ENCODE data around the gene DNAJB13. TPM values are rescaled to one million over a fixed set of nuclear protein-coding genes. Genes with fewer than 3 reads are reported as not detected.
A peak's percentile ranks its signal among the peaks of the same experiment; 100 is the strongest.

DNAJB13 gene
- total RNA-seq, 1 donor from 2014 or later: under 0.01 TPM

- no peak for FAIRE-seq
These were observed 5.9 kb upstream of the DNAJB13 start for GRCh38 chr11:73944901-73945300.

GRCh38 chr11:73945396-73945795 lies 5.4 kb upstream of the DNAJB13 start:
- H3K27me3 ChIP-seq (ENCODE audit: control insufficient read depth, insufficient read depth, low read length): no peaks in the 10 kb centered on the region
- H3K36me3 ChIP-seq (ENCODE audit: control insufficient read depth, insufficient read depth, low read length): no peaks in the 10 kb centered on the region
- DNase-seq (ENCODE audit: low read depth) (no peak), FAIRE-seq (no peak)
- no peak for TF ChIP-seq CTCF (IDR thresholded peaks at IDR 0.05; ENCODE audit: insufficient read depth, low read length, severe bottlenecking)
- H3K4me3 ChIP-seq (ENCODE audit: low read depth, low read length): no peak overlapping the region

More at GRCh38 chr11:73944901-73945300, 5.9 kb upstream of the DNAJB13 start:
- DNase-seq (ENCODE audit: low read depth): no peak
- no peak overlapping the region for H3K4me3 ChIP-seq (ENCODE audit: low read depth, low read length)
- TF ChIP-seq CTCF (IDR thresholded peaks at IDR 0.05; ENCODE audit: insufficient read depth, low read length, severe bottlenecking): no peak
- H3K36me3 ChIP-seq (ENCODE audit: control insufficient read depth, insufficient read depth, low read length): no peaks in the 10 kb centered on the region
- H3K27me3 ChIP-seq (ENCODE audit: control insufficient read depth, insufficient read depth, low read length): no peaks in the 10 kb centered on the region

- H3K36me3 ChIP-seq (ENCODE audit: control insufficient read depth, insufficient read depth, low read length): no peaks in the 10 kb centered on the region
- FAIRE-seq (no peak), DNase-seq (ENCODE audit: low read depth) (no peak)
- H3K27me3 ChIP-seq (ENCODE audit: control insufficient read depth, insufficient read depth, low read length): no peaks in the 10 kb centered on the region
- no peak for TF ChIP-seq CTCF (IDR thresholded peaks at IDR 0.05; ENCODE audit: insufficient read depth, low read length, severe bottlenecking)
- H3K4me3 ChIP-seq (ENCODE audit: low read depth, low read length): no peak overlapping the region
These were observed 3.9 kb upstream of the DNAJB13 start for GRCh38 chr11:73946798-73947458.

- DNase-seq (ENCODE audit: low read depth): no peak
- Histone ChIP-seq H3K4me3 (ENCODE audit: low read depth, low read length) (no peak overlapping the region), H3K27me3 (ENCODE audit: control insufficient read depth, insufficient read depth, low read length) (no peaks in the 10 kb centered on the region), H3K36me3 (ENCODE audit: control insufficient read depth, insufficient read depth, low read length) (no peaks in the 10 kb centered on the region)
- no peak for FAIRE-seq
- no peak for TF ChIP-seq CTCF (IDR thresholded peaks at IDR 0.05; ENCODE audit: insufficient read depth, low read length, severe bottlenecking)
These were observed 1.6 kb upstream of the DNAJB13 start for GRCh38 chr11:73949246-73949645.

GRCh38 chr11:73949912-73950311 lies 914 bp upstream of the DNAJB13 start:
- Histone ChIP-seq H3K27me3 (ENCODE audit: control insufficient read depth, insufficient read depth, low read length) (no peaks in the 10 kb centered on the region), H3K36me3 (ENCODE audit: control insufficient read depth, insufficient read depth, low read length) (no peaks in the 10 kb centered on the region), H3K4me3 (ENCODE audit: low read depth, low read length) (no peak overlapping the region)
- TF ChIP-seq CTCF (IDR thresholded peaks at IDR 0.05; ENCODE audit: insufficient read depth, low read length, severe bottlenecking): no peak
- FAIRE-seq (no peak), DNase-seq (ENCODE audit: low read depth) (no peak)

GRCh38 chr11:73951797-73952196 lies 971 bp downstream of the DNAJB13 start:
- DNase-seq (ENCODE audit: low read depth): peak; percentile 51
- H3K4me3 ChIP-seq (ENCODE audit: low read depth, low read length): no peak overlapping the region
- no peak for FAIRE-seq
- no peaks in the 10 kb centered on the region for H3K27me3 ChIP-seq (ENCODE audit: control insufficient read depth, insufficient read depth, low read length)
- no peaks in the 10 kb centered on the region for H3K36me3 ChIP-seq (ENCODE audit: control insufficient read depth, insufficient read depth, low read length)
- no peak for TF ChIP-seq CTCF (IDR thresholded peaks at IDR 0.05; ENCODE audit: insufficient read depth, low read length, severe bottlenecking)

Measured in bronchial epithelial cell (primary cell).